Measurements from ENCODE around the gene P3H2. TPM values are rescaled to one million over a fixed set of nuclear protein-coding genes. Genes with fewer than 3 reads are reported as not detected.

Gene P3H2
- total and polyA plus RNA-seq, 2 experiments from 2014 or later: 4.7 to 14.9 TPM

DNA sequence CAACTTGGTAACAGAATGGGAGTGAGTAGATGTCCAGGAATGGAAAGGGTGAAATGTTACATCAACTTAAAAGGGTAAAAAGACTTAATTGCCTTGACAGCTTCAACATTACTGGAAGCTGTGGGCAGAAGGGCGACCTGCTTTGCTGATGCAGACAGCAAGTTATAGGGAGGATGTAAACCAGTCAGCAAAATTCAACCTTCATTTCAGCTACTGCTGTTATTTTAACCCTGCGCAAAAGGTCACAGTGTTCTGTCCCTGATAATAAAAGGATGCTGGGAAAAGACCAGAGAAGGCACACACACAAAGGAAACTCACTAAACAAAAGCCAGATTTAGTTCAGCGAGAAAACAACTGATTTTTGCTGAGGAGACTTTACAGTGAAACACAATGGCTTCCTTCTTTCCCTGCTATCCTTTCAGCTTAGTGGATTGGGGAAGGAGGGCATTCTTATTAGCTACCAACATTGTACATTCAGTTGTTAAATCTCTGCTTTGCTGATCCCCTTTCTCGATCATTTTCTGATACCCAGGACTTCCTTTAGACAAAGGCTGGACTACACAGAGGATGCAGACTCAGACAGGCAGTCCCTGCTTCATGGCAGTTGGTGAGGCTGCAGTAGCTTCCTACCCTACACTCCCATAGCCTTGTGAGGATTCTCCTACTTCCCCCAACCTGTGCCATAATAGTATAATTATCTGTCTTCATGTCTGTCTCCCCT lies 62.0 kb downstream of the P3H2 start:
- Histone ChIP-seq H3K9ac (no peak overlapping the region), H3K4me1 (ENCODE audit: insufficient read depth) (peaks cover 46% of the 10 kb centered on the region), H3K27ac (peak overlapping the region; percentile 57), H3K27me3 (replicated peaks; ENCODE audit: insufficient read depth) (no peaks in the 10 kb centered on the region), H3K4me2 (ENCODE audit: unreplicated experiment) (peak overlapping the region; percentile 16), H3K36me3 (ENCODE audit: low read depth) (no peaks in the 10 kb centered on the region), H3K79me2 (ENCODE audit: insufficient read depth) (no peaks in the 10 kb centered on the region), H4K20me1 (ENCODE audit: insufficient read depth) (no peaks in the 10 kb centered on the region), H3K4me3 (no peak overlapping the region), H3K9me2 (ENCODE audit: insufficient read depth) (no peaks in the 10 kb centered on the region), H2AFZ (peak overlapping the region; percentile 51), H3K9me3 (ENCODE audit: low read depth) (no peaks in the 10 kb centered on the region), H3F3A (ENCODE audit: insufficient read depth) (peaks cover 22% of the 10 kb centered on the region)
- no peak for TF ChIP-seq EZH2phosphoT487 (IDR thresholded peaks at IDR 0.05; ENCODE audit: insufficient read depth, low read depth)
- TF ChIP-seq EZH2 (IDR thresholded peaks at IDR 0.05; ENCODE audit: insufficient read depth, poor library complexity, severe bottlenecking): no peak
- 55 to 64% methylated on average over 4 of the region's 4 CpGs for WGBS, 2 experiments (ENCODE audit: low coverage in 1 of 2, low lambda C conversion rate in 2 of 2, missing lambda C conversion rate in 2 of 2)
- no peak for DNase-seq
- in situ Hi-C loops (cut with MboI): no loop called here

- WGBS, 2 experiments (ENCODE audit: low coverage in 1 of 2, low lambda C conversion rate in 2 of 2, missing lambda C conversion rate in 2 of 2): 67 to 77% methylated on average over 4 of the region's 4 CpGs
- H3K4me1 ChIP-seq (ENCODE audit: insufficient read depth): peaks cover 45% of the 10 kb centered on the region
- H3K9ac ChIP-seq: no peak overlapping the region
- TF ChIP-seq EZH2phosphoT487 (IDR thresholded peaks at IDR 0.05; ENCODE audit: insufficient read depth, low read depth) (no peak), EZH2 (IDR thresholded peaks at IDR 0.05; ENCODE audit: insufficient read depth, poor library complexity, severe bottlenecking) (no peak)
- H3K4me3 ChIP-seq: no peak overlapping the region
- no peaks in the 10 kb centered on the region for H3K9me2 ChIP-seq (ENCODE audit: insufficient read depth)
- H2AFZ ChIP-seq: no peak overlapping the region
- peaks cover 22% of the 10 kb centered on the region for H3F3A ChIP-seq (ENCODE audit: insufficient read depth)
- no peaks in the 10 kb centered on the region for H3K36me3 ChIP-seq (ENCODE audit: low read depth)
- no peaks in the 10 kb centered on the region for H3K9me3 ChIP-seq (ENCODE audit: low read depth)
- H3K79me2 ChIP-seq (ENCODE audit: insufficient read depth): no peaks in the 10 kb centered on the region
- in situ Hi-C loops (cut with MboI): no loop called here
- no peak overlapping the region for H3K27ac ChIP-seq
- H3K4me2 ChIP-seq (ENCODE audit: unreplicated experiment): no peak overlapping the region
- H4K20me1 ChIP-seq (ENCODE audit: insufficient read depth): no peaks in the 10 kb centered on the region
- DNase-seq: no peak
- H3K27me3 ChIP-seq (replicated peaks; ENCODE audit: insufficient read depth): no peaks in the 10 kb centered on the region
Measured at GRCh38 chr3:190056742-190057141, 64.0 kb downstream of the P3H2 start.

DNA sequence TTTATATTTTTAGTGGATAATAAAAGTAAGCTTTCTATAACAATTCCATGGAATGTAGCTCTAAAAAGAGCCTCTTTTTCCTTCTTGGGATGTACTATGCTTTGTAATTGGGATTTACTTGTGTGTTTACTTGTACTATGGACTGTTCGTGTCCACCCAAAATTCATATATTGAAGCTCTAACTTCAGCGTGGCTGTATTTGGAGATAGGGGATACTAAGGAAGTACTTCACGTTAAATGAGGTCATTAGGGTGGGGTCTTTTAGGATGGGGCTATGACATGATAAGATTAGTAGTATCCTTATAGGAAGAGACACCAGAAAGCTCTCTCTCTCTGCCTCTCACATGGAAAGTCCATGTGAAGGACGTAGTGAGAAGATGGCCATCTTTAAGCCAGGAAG lies 64.9 kb downstream of the P3H2 start:
- H3K36me3 ChIP-seq (ENCODE audit: low read depth): no peaks in the 10 kb centered on the region
- H2AFZ ChIP-seq: no peak overlapping the region
- H3K27ac ChIP-seq: no peak overlapping the region
- H3K79me2 ChIP-seq (ENCODE audit: insufficient read depth): no peaks in the 10 kb centered on the region
- peaks cover 40% of the 10 kb centered on the region for H3K4me1 ChIP-seq (ENCODE audit: insufficient read depth)
- in situ Hi-C loops (cut with MboI): no loop called here
- no peaks in the 10 kb centered on the region for H4K20me1 ChIP-seq (ENCODE audit: insufficient read depth)
- no peak for TF ChIP-seq EZH2 (IDR thresholded peaks at IDR 0.05; ENCODE audit: insufficient read depth, poor library complexity, severe bottlenecking)
- no peak for TF ChIP-seq EZH2phosphoT487 (IDR thresholded peaks at IDR 0.05; ENCODE audit: insufficient read depth, low read depth)
- peaks cover 22% of the 10 kb centered on the region for H3F3A ChIP-seq (ENCODE audit: insufficient read depth)
- H3K9ac ChIP-seq: no peak overlapping the region
- no peaks in the 10 kb centered on the region for H3K27me3 ChIP-seq (replicated peaks; ENCODE audit: insufficient read depth)
- no peak for DNase-seq
- H3K9me2 ChIP-seq (ENCODE audit: insufficient read depth): no peaks in the 10 kb centered on the region
- no peak overlapping the region for H3K4me2 ChIP-seq (ENCODE audit: unreplicated experiment)
- H3K4me3 ChIP-seq: no peak overlapping the region
- H3K9me3 ChIP-seq (ENCODE audit: low read depth): no peaks in the 10 kb centered on the region
- 84 to 87% methylated on average over 4 of the region's 4 CpGs for WGBS, 2 experiments (ENCODE audit: low coverage in 1 of 2, low lambda C conversion rate in 2 of 2, missing lambda C conversion rate in 2 of 2)

DNA sequence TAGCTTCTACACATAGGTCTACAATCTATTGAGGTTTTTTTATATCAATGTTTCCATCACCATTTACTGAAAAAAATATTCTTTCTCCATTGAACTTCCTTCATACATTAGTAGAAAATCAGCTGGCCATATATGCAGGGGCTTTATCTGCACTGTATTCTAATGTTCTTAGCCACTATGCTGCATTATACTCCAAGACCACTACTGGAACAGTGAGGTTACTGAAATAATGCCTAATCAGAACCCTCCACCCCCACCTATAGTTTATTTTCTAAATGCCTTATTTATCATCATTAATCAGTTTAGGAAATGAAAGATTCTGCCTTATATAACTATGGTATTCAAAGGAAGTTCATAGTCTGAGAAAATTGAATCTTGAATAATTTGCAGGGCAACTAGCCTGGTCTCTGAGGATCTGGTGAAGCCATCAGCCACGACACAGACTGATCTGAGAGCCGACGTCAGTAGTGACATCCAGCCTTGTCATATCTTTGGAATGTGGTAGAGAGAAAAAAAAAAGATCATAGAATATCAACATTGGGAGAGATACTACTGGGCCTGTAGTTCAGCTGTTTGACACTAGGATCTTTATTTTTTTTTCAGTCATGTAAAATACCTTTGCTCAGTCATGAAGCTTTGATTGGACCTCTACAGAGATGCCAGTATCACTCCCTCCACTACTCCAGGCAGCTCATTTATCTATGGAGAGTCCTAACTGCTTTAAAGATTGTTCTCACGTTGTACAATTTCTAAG lies 66.6 kb downstream of the P3H2 start:
- Histone ChIP-seq H3K4me3 (0 out of 2 replicates have a peak overlapping the region, but pooled peaks have one; percentile 12), H3K79me2 (ENCODE audit: insufficient read depth) (no peaks in the 10 kb centered on the region), H2AFZ (peak overlapping the region; percentile 46), H3K27ac (peak overlapping the region; percentile 58), H3K27me3 (replicated peaks; ENCODE audit: insufficient read depth) (no peaks in the 10 kb centered on the region), H3K9me2 (ENCODE audit: insufficient read depth) (no peaks in the 10 kb centered on the region), H3K4me2 (ENCODE audit: unreplicated experiment) (peak overlapping the region; percentile 48), H3K9me3 (ENCODE audit: low read depth) (no peaks in the 10 kb centered on the region), H3K36me3 (ENCODE audit: low read depth) (no peaks in the 10 kb centered on the region), H4K20me1 (ENCODE audit: insufficient read depth) (no peaks in the 10 kb centered on the region), H3K9ac (peak overlapping the region; percentile 25; the same call in 1 of the 2 replicates), H3K4me1 (ENCODE audit: insufficient read depth) (peaks cover 31% of the 10 kb centered on the region), H3F3A (ENCODE audit: insufficient read depth) (peaks cover 20% of the 10 kb centered on the region)
- 25 to 26% methylated on average over 4 of the region's 4 CpGs for WGBS, 2 experiments (ENCODE audit: low coverage in 1 of 2, low lambda C conversion rate in 2 of 2, missing lambda C conversion rate in 2 of 2)
- no peak for TF ChIP-seq EZH2phosphoT487 (IDR thresholded peaks at IDR 0.05; ENCODE audit: insufficient read depth, low read depth)
- no peak for TF ChIP-seq EZH2 (IDR thresholded peaks at IDR 0.05; ENCODE audit: insufficient read depth, poor library complexity, severe bottlenecking)
- in situ Hi-C loops (cut with MboI): no loop called here
- peak; percentile 87 for DNase-seq
